Activated naive CD4-positive, alpha-beta T cell treated with anti-CD3 and anti-CD28 coated beads, Interleukin-2, amount 50 U/mL, for 16 hours (primary cell): ENCODE measurements around the gene PRLR.

Experiments used
- DNase-seq: peaks from one replicate; pipeline ENCODE4 v3.0.0-alpha.2; 2020

Gene PRLR

GRCh38 chr5:35029333-35029732 lies 201.0 kb downstream of the PRLR start:
- DNase-seq, result no peak

DNA sequence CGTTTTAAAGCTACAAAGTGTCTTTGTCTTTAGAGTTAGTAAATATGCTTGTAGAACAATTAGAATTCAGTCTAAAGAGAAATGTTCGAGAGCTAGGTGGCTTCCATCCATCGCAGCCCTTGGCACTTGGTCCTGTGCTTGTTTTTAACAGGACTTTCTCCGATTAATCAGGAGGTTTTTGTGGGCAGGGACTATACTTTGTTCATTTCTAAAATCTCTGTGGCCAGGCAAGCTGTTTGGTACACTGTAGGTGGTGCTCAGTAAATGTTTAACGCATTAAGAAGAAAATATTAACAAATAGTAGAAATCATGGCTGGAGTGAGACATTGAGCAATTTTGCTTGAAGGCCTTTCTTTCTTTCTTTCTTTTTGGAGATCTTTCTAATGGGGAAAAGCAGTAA lies 203.3 kb downstream of the PRLR start:
- DNase-seq, result no peak

DNA sequence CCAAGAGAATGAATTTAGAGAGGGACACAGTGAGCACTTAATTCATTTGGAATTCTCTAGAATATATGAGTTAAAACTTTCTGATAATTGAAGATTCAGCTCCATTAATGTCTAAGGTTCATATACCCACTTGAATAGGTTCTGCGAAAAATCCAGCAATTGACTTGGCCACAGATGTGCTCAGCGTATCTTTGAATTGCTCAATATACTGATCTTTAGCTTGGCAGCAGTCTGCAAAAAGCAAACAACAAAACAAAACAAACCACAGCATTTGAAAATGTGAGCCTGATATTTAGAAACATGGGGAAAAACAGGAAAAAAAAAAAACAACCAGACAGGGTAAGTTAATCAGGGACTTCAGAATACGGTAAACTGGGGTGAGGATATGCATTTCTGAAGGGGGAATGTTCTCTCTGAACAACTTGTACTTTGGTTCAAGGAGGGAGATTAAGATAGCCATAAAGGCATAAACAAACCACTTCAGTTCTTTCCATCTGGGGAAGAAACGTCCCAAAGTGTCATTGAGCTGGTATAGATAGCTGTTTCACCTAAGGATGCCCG lies 203.9 kb downstream of the PRLR start:
- no peak for DNase-seq

GRCh38 chr5:35024911-35025510 lies 205.3 kb downstream of the PRLR start:
- no peak for DNase-seq

- no peak for DNase-seq
These were observed 206.7 kb downstream of the PRLR start for GRCh38 chr5:35023391-35024178.

DNA sequence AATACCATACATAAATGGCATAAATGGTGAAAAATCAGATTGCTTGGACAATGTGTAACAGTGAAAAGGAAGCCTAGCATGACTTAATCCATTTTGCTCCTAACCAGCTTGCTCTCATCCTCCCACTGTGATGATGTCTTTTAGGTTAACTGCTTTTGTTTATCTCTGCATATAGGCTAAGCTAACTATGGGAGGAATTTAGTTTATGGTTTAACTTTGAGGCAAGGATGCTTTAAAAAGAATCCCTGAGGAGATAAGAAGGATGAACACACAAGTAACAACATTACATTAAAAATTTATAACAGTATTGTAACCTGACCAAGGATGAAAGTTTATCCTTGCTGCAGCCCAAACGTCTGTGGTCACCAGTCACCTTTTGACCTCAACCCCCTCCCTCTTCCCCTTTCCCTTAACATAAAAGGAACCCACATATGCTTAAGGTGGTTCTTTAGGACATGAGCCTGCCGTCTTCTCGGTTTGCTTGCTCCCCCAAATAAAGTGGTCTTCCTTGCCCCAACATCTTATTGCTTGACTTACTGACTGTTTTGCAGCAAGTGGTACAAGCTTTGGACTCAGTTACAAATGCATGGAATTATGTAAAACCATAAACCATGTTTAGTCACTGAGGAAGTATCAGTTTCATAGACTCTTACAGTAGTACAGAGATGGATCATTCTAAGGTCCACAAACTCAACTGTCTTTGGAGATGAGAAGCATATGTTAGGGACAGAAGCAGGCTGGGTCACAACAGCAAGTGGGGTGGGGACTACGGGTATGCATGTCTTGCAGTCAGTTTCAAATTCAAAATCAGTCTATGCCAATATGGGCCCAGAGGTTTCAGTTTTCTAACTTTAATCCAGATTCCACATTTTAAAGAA lies 213.9 kb downstream of the PRLR start:
- no peak for DNase-seq

GRCh38 chr5:35015063-35015462 lies 215.2 kb downstream of the PRLR start:
- DNase-seq, result no peak

- DNase-seq, result no peak
These were observed 217.5 kb downstream of the PRLR start for GRCh38 chr5:35012796-35013195.

DNA sequence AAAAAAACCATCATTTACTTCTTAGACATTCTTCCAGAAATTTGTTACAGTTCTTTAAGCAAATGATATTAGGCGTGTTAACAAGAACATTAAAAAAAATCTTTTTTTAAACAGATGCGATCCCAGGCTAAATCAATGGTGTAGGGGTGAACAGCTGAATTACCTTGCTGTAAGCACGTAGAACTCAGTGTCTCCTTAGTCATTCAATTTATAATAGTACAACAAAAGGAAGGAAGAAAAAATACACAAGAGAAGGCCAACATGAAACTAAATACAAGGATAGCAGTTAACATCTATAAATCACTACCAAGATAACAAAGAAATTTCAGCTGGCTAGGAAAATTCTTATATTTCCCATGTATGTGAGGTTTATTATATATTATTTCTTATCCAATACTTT lies 217.9 kb downstream of the PRLR start:
- DNase-seq, result no peak

DNA sequence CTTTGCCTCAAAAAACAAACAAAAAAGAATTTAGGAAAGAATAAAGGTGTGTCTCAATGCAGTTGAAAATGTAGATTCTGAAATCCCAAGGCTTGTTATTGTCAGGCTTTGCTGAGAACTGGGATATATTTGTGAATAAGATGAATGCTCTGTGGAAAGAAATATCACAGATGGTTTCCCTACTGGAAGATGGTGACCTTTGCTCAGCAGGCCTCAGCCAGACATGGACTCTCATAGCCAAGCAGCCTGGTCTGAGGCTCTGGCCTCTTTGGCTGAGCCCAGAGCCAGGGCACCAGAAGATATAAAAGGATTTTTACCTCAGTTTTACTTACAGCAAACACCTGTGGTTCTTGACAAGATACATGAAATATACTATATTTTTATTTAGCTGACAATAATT lies 219.6 kb downstream of the PRLR start:
- no peak for DNase-seq

DNA sequence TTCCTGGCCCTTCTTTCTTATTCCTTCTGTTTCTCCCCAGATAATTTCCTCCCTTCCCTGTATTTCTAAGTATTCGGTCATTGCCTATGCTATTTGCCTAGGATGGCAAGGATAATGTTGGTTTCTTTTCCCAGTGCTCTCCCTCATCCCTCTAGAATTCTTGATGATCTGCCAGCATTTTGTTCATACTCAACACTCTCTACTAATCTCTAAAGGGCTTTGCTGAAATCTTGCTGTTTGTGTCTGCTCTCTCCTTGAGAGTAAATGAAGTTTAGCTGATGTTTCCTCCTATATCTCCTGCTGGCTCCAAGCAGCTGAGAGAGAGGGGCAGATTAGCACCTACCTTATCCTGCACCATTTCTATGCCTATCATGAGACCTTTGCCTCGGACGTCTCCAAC lies 220.6 kb downstream of the PRLR start:
- DNase-seq, result no peak

DNA sequence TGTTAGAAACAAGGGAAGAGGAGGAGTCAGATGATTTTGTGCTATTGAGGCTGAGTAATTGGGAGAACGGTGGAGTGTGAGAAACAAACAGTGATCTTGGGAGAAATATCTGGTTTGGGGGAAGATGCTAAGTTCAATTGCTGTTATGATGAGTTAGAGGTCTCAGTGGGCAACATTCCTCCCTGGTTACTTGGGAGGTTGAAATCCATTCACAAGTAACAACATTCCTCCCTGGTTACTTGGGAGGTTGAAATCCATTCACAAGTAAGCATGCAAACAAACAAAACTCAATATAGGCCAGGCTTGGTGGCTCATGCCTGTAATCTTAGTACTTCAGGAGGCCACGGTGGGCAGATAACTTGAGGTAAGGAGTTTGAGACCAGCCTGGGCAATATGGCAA lies 221.3 kb downstream of the PRLR start:
- DNase-seq, result no peak

DNA sequence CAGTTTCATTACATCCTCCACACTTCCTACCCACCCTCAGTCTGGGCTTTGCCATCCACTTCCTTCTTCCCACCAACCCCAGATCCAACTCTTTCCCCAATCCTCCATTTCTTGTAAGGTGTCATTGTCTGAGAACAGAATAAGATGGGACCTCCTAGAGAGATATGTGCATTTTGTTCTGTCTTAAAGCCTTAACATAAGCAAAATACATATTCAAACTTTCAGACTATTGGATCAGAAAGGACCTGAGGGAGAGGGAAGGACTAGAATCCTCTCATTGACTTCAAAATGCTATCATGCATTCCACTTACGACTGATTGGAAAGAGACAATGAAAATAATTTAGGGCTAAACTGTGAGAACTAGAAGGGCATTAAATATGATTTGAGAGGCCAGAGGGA lies 225.5 kb downstream of the PRLR start:
- no peak for DNase-seq

- no peak for DNase-seq
These were observed 226.1 kb downstream of the PRLR start for GRCh38 chr5:35004200-35004599.

DNA sequence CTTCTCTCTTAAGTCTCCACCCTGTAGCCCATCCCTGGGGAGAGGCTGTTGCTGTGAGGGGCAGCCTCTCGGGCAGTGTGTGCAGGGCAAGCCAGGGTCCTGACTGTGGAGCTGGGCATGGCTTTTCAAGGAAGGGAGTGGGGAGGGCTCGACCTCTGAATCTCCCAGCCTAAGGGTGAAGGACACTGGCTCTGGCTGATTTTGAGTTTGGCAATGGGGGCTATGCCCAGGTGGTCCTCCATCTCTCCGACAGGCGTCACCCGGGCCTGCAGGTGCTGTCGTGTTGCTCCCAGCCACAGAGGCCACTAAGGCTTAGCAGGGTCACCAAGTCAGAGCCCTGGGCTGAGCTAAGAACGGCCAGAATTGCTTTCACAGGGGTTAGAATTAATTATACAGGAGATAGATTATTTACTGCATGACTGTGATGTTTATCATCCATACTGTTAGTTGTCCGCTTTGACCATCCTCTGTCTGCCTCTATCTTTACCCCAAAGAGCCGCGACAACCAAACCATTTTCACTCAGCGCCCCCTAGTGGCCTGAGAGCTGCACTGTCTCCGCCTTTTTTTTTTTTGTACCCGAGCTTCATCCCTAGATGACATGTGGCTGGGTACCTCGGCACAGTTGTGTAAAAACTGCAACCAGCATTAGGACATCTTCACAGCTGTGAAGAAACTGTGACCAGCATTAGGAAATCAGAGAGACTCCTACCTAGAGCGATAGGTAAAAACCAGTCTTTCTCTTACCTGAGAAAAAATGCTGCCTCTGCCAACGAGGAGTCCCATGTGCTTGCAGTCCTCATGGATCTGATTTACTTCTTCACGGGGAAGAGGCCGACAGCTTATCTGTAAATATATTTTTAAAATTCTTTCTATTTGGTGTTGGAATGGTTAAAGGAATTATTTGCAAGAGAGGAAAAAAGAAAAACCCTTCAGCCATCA lies 227.0 kb downstream of the PRLR start:
- DNase-seq, result peak; percentile 52

GRCh38 chr5:35002459-35002858 lies 227.8 kb downstream of the PRLR start:
- DNase-seq, result no peak

GRCh38 chr5:35001842-35002241 lies 228.4 kb downstream of the PRLR start:
- DNase-seq, result no peak
